ENCODE measurements around the gene GJC1. TPM values are rescaled to one million over a fixed set of nuclear protein-coding genes. Genes with fewer than 3 reads are reported as not detected.

The GJC1 gene
- total RNA-seq (2014; rRNA removed; shearing (Covaris generic)), result 24.3 and 26.5 TPM in 2 replicates

GRCh38 chr17:44829523-44830358 lies at the start of gene GJC1:
Gene GJC1 (minus strand): TSS chr17:44830287. CDS start chr17:44805817, 24,470 bp downstream.

GRCh38 chr17:44847586-44847985 lies 17.5 kb upstream of the GJC1 start, which contains the start of gene HIGD1B:
Gene HIGD1B (plus strand): TSS chr17:44847883. CDS start chr17:44848153, 270 bp downstream.

DNA sequence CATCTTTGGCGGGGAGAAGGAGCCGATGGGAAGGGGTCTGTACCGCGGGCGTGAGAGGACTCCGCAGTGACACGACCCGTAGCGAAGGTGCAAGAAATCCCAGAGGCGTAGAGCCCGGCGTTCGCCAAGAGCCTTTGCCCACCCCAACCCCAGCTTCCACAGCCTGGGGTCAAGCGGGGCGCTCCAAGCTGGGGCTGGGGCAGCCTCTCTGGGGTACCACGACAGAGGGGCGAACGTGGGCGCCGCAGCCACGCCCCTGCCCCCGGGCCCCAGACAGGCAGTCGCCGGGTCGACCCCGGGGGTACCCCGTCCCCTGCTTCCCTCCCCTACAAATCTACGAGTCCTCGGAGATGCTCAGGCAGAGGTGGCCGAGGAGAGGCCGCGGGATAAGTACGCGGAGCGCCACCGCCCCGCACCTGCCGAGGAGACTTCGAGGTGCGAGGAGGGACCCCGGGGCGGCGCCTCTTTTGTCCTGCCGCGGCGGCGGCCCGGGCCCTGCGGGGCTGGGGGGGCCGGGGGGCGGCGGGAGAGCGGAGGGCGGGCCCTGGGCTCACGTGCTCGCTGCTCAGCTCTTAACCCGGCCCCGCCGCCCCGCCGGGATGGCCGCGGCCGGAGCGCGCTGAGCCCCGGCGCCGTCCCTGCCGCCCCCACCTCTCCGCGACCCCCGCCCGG lies 71.5 kb downstream of the GJC1 start, which contains the start of gene ADAM11:
ADAM11 (plus strand) TSS at position 575 of the 672 bp plus-strand sequence. CDS start 212 bp downstream, outside the sequence.

Other genes with a start within 250 kb of the GJC1 start
- not detected in 2 replicates for gene MEIOC, start 173.8 kb downstream of the GJC1 start, total RNA-seq (2014; rRNA removed; shearing (Covaris generic))
- gene CCDC43, start 140.5 kb downstream of the GJC1 start, total RNA-seq (2014; rRNA removed; shearing (Covaris generic)), result 28.9 and 39.1 TPM in 2 replicates
- gene DBF4B, start 121.6 kb downstream of the GJC1 start, total RNA-seq (2014; rRNA removed; shearing (Covaris generic)), result 10.3 and 11.7 TPM in 2 replicates
- 2.8 and 7.4 TPM in 2 replicates for gene ADAM11, start 71.3 kb downstream of the GJC1 start, total RNA-seq (2014; rRNA removed; shearing (Covaris generic))
- gene HIGD1B, start 17.6 kb upstream of the GJC1 start, total RNA-seq (2014; rRNA removed; shearing (Covaris generic)), result not detected in 2 replicates
- gene EFTUD2, start 69.2 kb upstream of the GJC1 start, total RNA-seq (2014; rRNA removed; shearing (Covaris generic)), result 160 and 181 TPM in 2 replicates
- gene GFAP, start 85.2 kb upstream of the GJC1 start, total RNA-seq (2014; rRNA removed; shearing (Covaris generic)), result 0.03 and 0.23 TPM in 2 replicates
- gene KIF18B, start 117.5 kb upstream of the GJC1 start, total RNA-seq (2014; rRNA removed; shearing (Covaris generic)), result 11.8 and 13.6 TPM in 2 replicates
- 6.0 and 6.3 TPM in 2 replicates for gene C1QL1, start 138.0 kb upstream of the GJC1 start, total RNA-seq (2014; rRNA removed; shearing (Covaris generic))
- 34.5 and 47.1 TPM in 2 replicates for gene DCAKD, start 221.3 kb upstream of the GJC1 start, total RNA-seq (2014; rRNA removed; shearing (Covaris generic))
- 87.0 and 114 TPM in 2 replicates for gene NMT1, start 231.0 kb upstream of the GJC1 start, total RNA-seq (2014; rRNA removed; shearing (Covaris generic))

Data from A375 (cell line).